ENCODE data around the gene KCNMB2.

GRCh38 chr3:178669758-178670157, 133.5 kb downstream of the KCNMB2 start:
- TF ChIP-seq CTCF (conservative IDR thresholded peaks at IDR 0.05 in 1 of 2, IDR thresholded peaks at IDR 0.05 in 1 of 2; ENCODE audit: low read depth in 1 of 2, low read length in 2 of 2) (no peak), EZH2 (IDR thresholded peaks at IDR 0.05; ENCODE audit: low read length, missing control alignments) (no peak)

All from fibroblast of lung (primary cell).